Liver (tissue), 9 donors: ENCODE results near the gene MRPS18B. TPM values are rescaled to one million over a fixed set of nuclear protein-coding genes. Genes with fewer than 3 reads are reported as not detected.

Source experiments
- DNase-seq: peaks from one replicate; pipeline ENCODE4 v3.0.0-alpha.2; 2017; ENCODE audit warnings: low spot score
- H3K27ac ChIP-seq, 2 donors: one replicate each; pipeline ENCODE4 v1.7.0; 2013; ENCODE audit warnings: inconsistent platforms in 2 of 2, low read length in 2 of 2, control low read depth in 1 of 2, low read depth in 1 of 2, mild to moderate bottlenecking in 1 of 2
- H3K27me3 ChIP-seq, 4 donors: one replicate each; pipeline versions ENCODE4 v1.6.1 to v1.7.0; 2013; ENCODE audit warnings: low read length in 3 of 4, inconsistent platforms in 1 of 4, mild to moderate bottlenecking in 1 of 4, moderate library complexity in 1 of 4; ENCODE audit not compliant: control insufficient read depth in 4 of 4, insufficient read depth in 4 of 4
- H3K36me3 ChIP-seq, 4 donors: one replicate each; pipeline versions ENCODE4 v1.6.1 to v1.7.0; 2013; ENCODE audit warnings: low read length in 3 of 4, mild to moderate bottlenecking in 3 of 4, low read depth in 1 of 4, moderate library complexity in 1 of 4; ENCODE audit not compliant: control insufficient read depth in 4 of 4, insufficient read depth in 3 of 4
- H3K4me1 ChIP-seq, 4 donors: one replicate each; pipeline versions ENCODE4 v1.6.1 to v1.7.0; 2013; ENCODE audit warnings: low read length in 3 of 4, mild to moderate bottlenecking in 3 of 4, moderate library complexity in 1 of 4; ENCODE audit not compliant: control insufficient read depth in 4 of 4, insufficient read depth in 4 of 4
- H3K4me3 ChIP-seq, 3 donors: one replicate each; pipeline versions ENCODE4 v1.6.1 to v1.7.0; 2013; ENCODE audit warnings: low read length in 3 of 3, control low read depth in 1 of 3, low read depth in 1 of 3, mild to moderate bottlenecking in 1 of 3
- H3K9ac ChIP-seq, 2 donors: one replicate each; pipeline ENCODE4 v1.7.0; 2013; ENCODE audit warnings: low read length in 2 of 2, mild to moderate bottlenecking in 2 of 2, moderate library complexity in 2 of 2, control low read depth in 1 of 2, low read depth in 1 of 2
- H3K9me3 ChIP-seq, 4 donors: one replicate each; pipeline versions ENCODE4 v1.6.1 to v1.7.0; 2013; ENCODE audit warnings: low read length in 3 of 4; ENCODE audit not compliant: control insufficient read depth in 4 of 4
- ATF3 ChIP-seq: IDR thresholded peaks from 2 replicates; pipeline ENCODE4 v1.6.1; 2016; ENCODE audit warnings: antibody characterized with exemption
- CTCF ChIP-seq: fragments of 150-350 bp; IDR thresholded peaks from 2 replicates; pipeline ENCODE4 v1.5.1; 2017; ENCODE audit warnings: improper control_type of control experiment, low read depth, low read length; ENCODE audit not compliant: missing input control
- EGR1 ChIP-seq, 2 donors: IDR thresholded peaks; 2 replicates each; pipeline ENCODE4 v1.6.1; 2016 to 2018; ENCODE audit warnings: antibody characterized with exemption in 2 of 2, low read depth in 2 of 2
- FOXA1 ChIP-seq: IDR thresholded peaks from 2 replicates; pipeline ENCODE4 v1.6.1; 2016; ENCODE audit warnings: antibody characterized with exemption
- FOXA2 ChIP-seq: IDR thresholded peaks from 2 replicates; pipeline ENCODE4 v1.6.1; 2016; ENCODE audit warnings: antibody characterized with exemption
- GABPA ChIP-seq, 2 donors: IDR thresholded peaks in 1 of 2; conservative IDR thresholded peaks in 1 of 2; 2 replicates each; pipeline ENCODE4 v1.6.1; 2016; ENCODE audit warnings: antibody characterized with exemption in 2 of 2, mild to moderate bottlenecking in 1 of 2, moderate library complexity in 1 of 2
- HNF4A ChIP-seq, 2 donors: conservative IDR thresholded peaks; 2 replicates each; pipeline ENCODE4 v1.6.1; 2016; ENCODE audit warnings: antibody characterized with exemption in 2 of 2, mild to moderate bottlenecking in 2 of 2
- HNF4G ChIP-seq: IDR thresholded peaks from 2 replicates; pipeline ENCODE4 v1.6.1; 2016; ENCODE audit warnings: antibody characterized with exemption
- JUND ChIP-seq, 2 donors: IDR thresholded peaks; 2 replicates each; pipeline ENCODE4 v1.6.1; 2016; ENCODE audit warnings: antibody characterized with exemption in 2 of 2
- MAX ChIP-seq: IDR thresholded peaks from 2 replicates; pipeline ENCODE4 v1.6.1; 2016; ENCODE audit warnings: antibody characterized with exemption
- NR2F2 ChIP-seq: IDR thresholded peaks from 2 replicates; pipeline ENCODE4 v1.6.1; 2016; ENCODE audit warnings: antibody characterized with exemption
- RAD21 ChIP-seq, 2 donors: IDR thresholded peaks; 2 replicates each; pipeline ENCODE4 v1.6.1; 2016; ENCODE audit warnings: antibody characterized with exemption in 2 of 2, mild to moderate bottlenecking in 2 of 2
- REST ChIP-seq: IDR thresholded peaks from 2 replicates; pipeline ENCODE4 v1.6.1; 2016; ENCODE audit warnings: antibody characterized with exemption, mild to moderate bottlenecking
- RXRA ChIP-seq, 2 donors: IDR thresholded peaks; 2 replicates each; pipeline ENCODE4 v1.6.1; 2017 to 2018; ENCODE audit warnings: antibody characterized with exemption in 2 of 2, mild to moderate bottlenecking in 1 of 2
- SP1 ChIP-seq: IDR thresholded peaks from 2 replicates; pipeline ENCODE4 v1.6.1; 2018; ENCODE audit warnings: antibody characterized with exemption, mild to moderate bottlenecking
- TAF1 ChIP-seq: conservative IDR thresholded peaks from 2 replicates; pipeline ENCODE4 v1.6.1; 2016; ENCODE audit warnings: antibody characterized with exemption, mild to moderate bottlenecking
- YY1 ChIP-seq: IDR thresholded peaks from 2 replicates; pipeline ENCODE4 v1.6.1; 2016; ENCODE audit warnings: antibody characterized with exemption, mild to moderate bottlenecking
- ZBTB33 ChIP-seq: IDR thresholded peaks from 2 replicates; pipeline ENCODE4 v1.6.1; 2016; ENCODE audit warnings: antibody characterized with exemption
- WGBS: extraction: QIAGEN DNeasy Blood & Tissue Kit; methylation state at CpG from one replicate; pipeline ENCODE4 v1.1.7; 2013; 5-methylcytosine and 5-hydroxymethylcytosine counted together
- polyA plus RNA-seq, 2 donors: library from polyadenylated mRNA; stranded (reverse) in 1 of 2; unstranded in 1 of 2; fragments of 200-250 nt in 1 of 2; fragments of >200 nt in 1 of 2; fragmentation: Nextera tagmentation in 1 of 2; extraction: Ambion mirVana in 1 of 2; gene quantifications; one replicate each; pipeline versions ENCODE4 v1.2.1 to v1.2.3, GENCODE V29; 2013 to 2015
- total RNA-seq, 2 donors: library from RNA; depleted of rRNA; stranded (reverse); fragments of >200 nt; gene quantifications; one replicate each; pipeline ENCODE4 v1.2.3, GENCODE V29; 2014
- donor health status: healthy.
- donor health status: healthy.
- donor health status: healthy.
- donor health status: healthy.
- donor health status: healthy.

Gene MRPS18B
- total and polyA plus RNA-seq, 4 donors: 50.5 to 81.9 (median 69.4) TPM

GRCh38 chr6:30618270-30618797 lies 694 bp downstream of the MRPS18B start:
- no peaks in the 10 kb centered on the region for H3K9me3 ChIP-seq
- TF ChIP-seq EGR1 (IDR thresholded peaks at IDR 0.05; ENCODE audit: low read depth in 2 of 2) (no peak), SP1 (no peak), YY1 (no peak), HNF4G (no peak), NR2F2 (no peak), HNF4A (conservative IDR thresholded peaks at IDR 0.05) (no peak), ZBTB33 (no peak), FOXA2 (no peak), TAF1 (no peak), REST (no peak), RAD21 (IDR thresholded peaks at IDR 0.05) (no peak), MAX (no peak), JUND (IDR thresholded peaks at IDR 0.05) (no peak), RXRA (IDR thresholded peaks at IDR 0.05) (no peak), GABPA (IDR thresholded peaks at IDR 0.05 in 1 of 2, conservative IDR thresholded peaks at IDR 0.05 in 1 of 2) (no peak), CTCF (no peak), FOXA1 (no peak), ATF3 (no peak)
- H3K9ac ChIP-seq: peak overlapping the region; percentile 92 to 99
- no peaks in the 10 kb centered on the region for H3K27me3 ChIP-seq
- WGBS: 4% methylated on average over 8 of the region's 8 CpGs
- H3K4me1 ChIP-seq: peaks cover 2 to 19% (median 12%) of the 10 kb centered on the region in 4 donors
- peak overlapping the region; percentile 68 to 96 (median 87) for H3K4me3 ChIP-seq
- peaks cover 6 to 27% (median 24%) of the 10 kb centered on the region in 4 donors for H3K36me3 ChIP-seq
- peak overlapping the region; percentile 87 to 95 for H3K27ac ChIP-seq
- no peak for DNase-seq
